Measurements from ENCODE around the gene COPG1.

DNA sequence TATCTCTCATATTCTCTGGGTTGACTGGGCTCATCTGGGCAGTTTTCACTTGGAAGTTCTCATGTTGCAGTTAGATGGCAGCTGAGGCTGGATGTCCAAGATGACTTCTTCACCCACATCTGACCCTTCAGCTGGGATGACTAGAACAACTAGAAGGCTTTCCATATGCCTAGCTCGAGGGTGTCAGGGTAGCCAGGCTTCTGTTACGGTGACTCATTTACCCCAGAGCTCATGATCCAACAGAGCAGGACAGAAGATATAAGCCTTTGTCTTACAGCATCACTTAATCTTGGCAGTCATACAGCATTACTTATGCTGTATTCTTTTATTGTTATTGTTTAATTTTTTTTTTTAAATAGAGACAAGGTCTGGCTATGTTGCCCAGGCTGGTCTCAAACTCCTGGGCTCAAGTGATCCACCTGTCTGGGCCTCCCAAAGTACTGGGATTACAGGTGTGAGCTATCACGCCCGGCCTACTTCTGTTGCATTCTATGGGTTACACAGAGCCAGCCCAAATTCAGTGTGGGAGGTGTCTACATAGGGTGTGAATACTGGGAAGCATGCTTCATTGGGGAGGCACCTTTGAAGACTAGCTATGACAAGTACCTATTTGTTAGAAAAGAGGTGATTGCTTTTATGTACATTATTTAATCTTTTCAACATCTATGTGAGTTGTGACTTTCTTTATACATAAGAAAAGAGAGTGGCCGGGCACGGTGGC, 40.0 kb downstream of the COPG1 start:
- TF ChIP-seq PATZ1 (CRISPR knock-in tag; IDR thresholded peaks at IDR 0.05; ENCODE audit: borderline replicate concordance) (no peak), PPARA (CRISPR knock-in tag; IDR thresholded peaks at IDR 0.05; ENCODE audit: borderline replicate concordance) (no peak), ZNF8 (CRISPR knock-in tag; IDR thresholded peaks at IDR 0.05) (no peak), ARNTL (CRISPR knock-in tag; IDR thresholded peaks at IDR 0.05; ENCODE audit: borderline replicate concordance, low read depth) (no peak), ZFP3 (CRISPR knock-in tag; IDR thresholded peaks at IDR 0.05) (no peak), TOX (CRISPR knock-in tag; IDR thresholded peaks at IDR 0.05; ENCODE audit: borderline replicate concordance) (no peak), ZFP30 (CRISPR knock-in tag; IDR thresholded peaks at IDR 0.05) (no peak), ZNF70 (CRISPR knock-in tag; IDR thresholded peaks at IDR 0.05) (no peak), CSDC2 (CRISPR knock-in tag; IDR thresholded peaks at IDR 0.05) (no peak)
- TF ChIP-seq, protein P1, sequence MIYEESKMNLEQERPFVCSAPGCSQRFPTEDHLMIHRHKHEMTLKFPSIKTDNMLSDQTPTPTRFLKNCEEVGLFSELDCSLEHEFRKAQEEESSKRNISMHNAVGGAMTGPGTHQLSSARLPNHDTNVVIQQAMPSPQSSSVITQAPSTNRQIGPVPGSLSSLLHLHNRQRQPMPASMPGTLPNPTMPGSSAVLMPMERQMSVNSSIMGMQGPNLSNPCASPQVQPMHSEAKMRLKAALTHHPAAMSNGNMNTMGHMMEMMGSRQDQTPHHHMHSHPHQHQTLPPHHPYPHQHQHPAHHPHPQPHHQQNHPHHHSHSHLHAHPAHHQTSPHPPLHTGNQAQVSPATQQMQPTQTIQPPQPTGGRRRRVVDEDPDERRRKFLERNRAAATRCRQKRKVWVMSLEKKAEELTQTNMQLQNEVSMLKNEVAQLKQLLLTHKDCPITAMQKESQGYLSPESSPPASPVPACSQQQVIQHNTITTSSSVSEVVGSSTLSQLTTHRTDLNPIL (CRISPR knock-in tag; IDR thresholded peaks at IDR 0.05; ENCODE audit: low read depth) = no peak

All from SK-N-SH treated with all-trans-retinoic acid at 6 μM for 48 hours (cell line).